GM23338 (cell line): ENCODE results near the gene SAMD7.

ENCODE experiments used
- EZH2 ChIP-seq: fragments of 200-600 bp; sonication (generic); IDR thresholded peaks from one replicate; pipeline ENCODE4 v1.8.0; 2017; ENCODE audit warnings: antibody characterized with exemption, mild to moderate bottlenecking, low read depth; ENCODE audit not compliant: unreplicated experiment
- REST ChIP-seq: IDR thresholded peaks from one replicate; pipeline ENCODE4 v1.6.1; 2018; ENCODE audit warnings: antibody characterized with exemption; ENCODE audit not compliant: unreplicated experiment

- TF ChIP-seq EZH2: no peak
- no peak for TF ChIP-seq REST
These were observed 6.0 kb upstream of the SAMD7 start for GRCh38 chr3:169905404-169905803.
